DLD1 (cell line): ENCODE results near the gene KDM4B.

Experiments used
- in situ Hi-C: cut with HindIII; loops from 2 replicates; pipeline ENCODE4 v1.10.0; 2017; ENCODE audit warnings: low sequenced_read_pairs

KDM4B gene

DNA sequence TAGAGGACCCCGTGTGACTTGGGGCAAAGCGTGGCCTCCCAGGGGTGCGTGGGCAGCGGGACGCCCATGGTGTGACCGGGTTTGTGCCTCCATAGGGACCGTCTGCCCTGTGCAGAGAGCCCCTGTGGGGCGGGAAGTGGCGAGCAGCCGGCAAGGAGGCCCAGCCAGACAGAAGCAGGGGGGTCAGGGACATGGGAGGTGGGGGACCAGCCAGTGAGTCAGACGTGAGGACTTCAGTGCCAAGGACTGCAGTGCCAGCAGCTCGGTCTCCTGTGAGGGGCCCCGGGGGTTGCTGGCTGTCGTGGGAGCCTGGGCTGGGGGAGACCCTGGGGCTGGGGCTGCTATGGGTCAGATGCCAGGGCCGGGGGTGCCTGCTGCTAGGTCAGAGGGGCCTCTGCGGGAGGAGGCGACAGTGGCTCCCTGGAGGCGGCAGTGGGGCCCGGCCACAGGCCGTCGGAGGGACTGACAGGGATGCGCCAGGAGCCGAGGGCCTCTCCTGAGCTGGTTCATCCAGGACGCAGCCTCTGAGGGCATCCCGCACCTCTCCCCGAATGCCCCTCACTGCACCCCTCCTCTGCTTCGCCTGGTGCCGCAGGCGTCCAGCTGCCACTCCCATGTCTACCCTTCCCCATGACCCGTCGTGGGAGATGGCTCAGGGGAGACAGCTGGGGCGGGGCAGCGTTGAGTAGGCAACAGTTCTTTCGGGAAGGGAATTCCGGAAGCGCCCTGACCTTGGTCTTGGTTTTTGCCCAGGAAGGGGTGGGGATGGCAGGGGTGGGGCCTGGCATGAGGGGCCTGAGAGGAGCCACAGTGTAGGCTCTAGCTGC, 80.0 kb downstream of the KDM4B start:
- in situ Hi-C loops: no loop called here

- in situ Hi-C loops: no loop called here
Observed at GRCh38 chr19:5049561-5049960, 80.6 kb downstream of the KDM4B start.

- in situ Hi-C loops: loop anchor here (10.0 kb wide), 1 partner anchor 65 kb away; no protein-coding TSS in a partner anchor
Observed at GRCh38 chr19:5050067-5050656, 81.2 kb downstream of the KDM4B start.

DNA sequence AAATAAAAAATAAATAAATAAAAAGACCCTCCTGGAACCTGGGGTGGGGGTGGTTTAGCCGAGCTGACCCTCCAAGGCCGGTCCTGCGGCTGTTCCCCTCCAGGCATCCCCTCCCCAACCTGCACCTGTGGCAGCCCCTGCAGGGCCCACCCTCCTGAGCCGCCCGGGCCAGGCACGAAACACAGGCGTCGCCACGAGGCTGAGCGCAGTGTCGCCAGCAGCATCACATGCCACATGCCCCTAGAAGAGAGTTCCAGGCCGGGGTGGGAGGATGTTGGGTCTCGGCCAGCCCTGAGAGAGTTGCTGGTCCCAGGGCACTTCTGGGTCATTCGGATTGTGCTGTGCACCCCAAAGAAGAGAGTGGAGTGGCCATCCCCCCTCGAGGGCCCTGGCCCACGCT, 82.0 kb downstream of the KDM4B start:
- in situ Hi-C loops: loop anchor here (10.0 kb wide), 1 partner anchor 64 kb away; no protein-coding TSS in a partner anchor

- in situ Hi-C loops: loop anchor here (10.0 kb wide), 1 partner anchor 63 kb away; no protein-coding TSS in a partner anchor
Observed at GRCh38 chr19:5051619-5052018, 82.7 kb downstream of the KDM4B start.

DNA sequence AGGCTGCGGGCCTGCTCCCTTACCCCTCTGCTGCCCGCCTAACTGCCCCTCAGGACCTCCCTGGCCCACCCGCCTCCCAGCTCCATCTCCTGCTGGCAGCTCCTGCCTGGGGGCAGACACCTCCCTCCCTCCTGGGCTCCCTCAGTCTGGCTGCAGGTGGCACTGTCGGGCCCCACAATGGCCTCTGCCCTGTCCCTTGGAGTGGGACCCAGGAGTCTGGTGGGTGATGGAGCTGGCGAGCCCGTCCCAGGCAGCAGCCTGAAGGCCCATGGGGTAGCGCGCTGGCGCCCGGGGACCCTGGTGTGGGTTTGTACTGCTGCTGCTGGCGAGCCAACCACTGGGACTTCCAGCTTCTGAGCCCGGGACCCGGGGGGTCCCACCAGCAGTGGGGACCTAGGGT, 83.6 kb downstream of the KDM4B start:
- in situ Hi-C loops: loop anchor here (10.0 kb wide), 1 partner anchor 62 kb away; no protein-coding TSS in a partner anchor

DNA sequence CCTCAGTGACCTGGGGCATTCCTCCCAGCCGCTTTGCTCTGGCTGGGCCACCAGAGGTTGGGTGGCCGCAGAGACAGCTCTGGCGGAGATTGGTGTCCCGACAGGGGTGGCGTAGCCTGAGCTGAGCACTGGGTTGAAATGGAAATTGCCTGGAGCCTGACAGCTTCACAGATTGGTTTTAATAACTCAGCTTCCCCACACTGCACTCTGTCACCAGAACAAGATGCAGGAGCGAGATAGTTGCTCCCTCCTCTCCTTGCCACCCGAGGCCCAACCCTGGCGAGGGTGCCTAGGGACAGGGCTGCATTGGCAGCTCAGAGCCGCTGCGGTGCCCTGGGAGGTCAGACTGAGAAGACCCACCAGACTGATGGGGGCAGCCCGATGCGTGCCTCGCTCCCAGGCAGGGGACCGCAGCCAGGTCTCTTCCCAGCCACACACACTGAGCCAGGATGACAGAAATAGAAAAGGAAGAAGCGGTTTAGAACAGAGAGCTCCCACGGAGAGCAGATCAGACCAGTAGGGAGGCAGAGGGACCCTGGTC, 84.1 kb downstream of the KDM4B start:
- in situ Hi-C loops: loop anchor here (10.0 kb wide), 1 partner anchor 62 kb away; no protein-coding TSS in a partner anchor

GRCh38 chr19:5053661-5054060, 84.7 kb downstream of the KDM4B start:
- in situ Hi-C loops: loop anchor here (10.0 kb wide), 1 partner anchor 61 kb away; no protein-coding TSS in a partner anchor

GRCh38 chr19:5054551-5055456, 85.9 kb downstream of the KDM4B start:
- in situ Hi-C loops: loop anchor here (10.0 kb wide), 1 partner anchor 60 kb away; no protein-coding TSS in a partner anchor

GRCh38 chr19:5055457-5055776, 86.5 kb downstream of the KDM4B start:
- in situ Hi-C loops: loop anchor here (10.0 kb wide), 1 partner anchor 59 kb away; no protein-coding TSS in a partner anchor

GRCh38 chr19:5057860-5058259, 88.9 kb downstream of the KDM4B start:
- in situ Hi-C loops: loop anchor here (10.0 kb wide), 1 partner anchor 57 kb away; no protein-coding TSS in a partner anchor

DNA sequence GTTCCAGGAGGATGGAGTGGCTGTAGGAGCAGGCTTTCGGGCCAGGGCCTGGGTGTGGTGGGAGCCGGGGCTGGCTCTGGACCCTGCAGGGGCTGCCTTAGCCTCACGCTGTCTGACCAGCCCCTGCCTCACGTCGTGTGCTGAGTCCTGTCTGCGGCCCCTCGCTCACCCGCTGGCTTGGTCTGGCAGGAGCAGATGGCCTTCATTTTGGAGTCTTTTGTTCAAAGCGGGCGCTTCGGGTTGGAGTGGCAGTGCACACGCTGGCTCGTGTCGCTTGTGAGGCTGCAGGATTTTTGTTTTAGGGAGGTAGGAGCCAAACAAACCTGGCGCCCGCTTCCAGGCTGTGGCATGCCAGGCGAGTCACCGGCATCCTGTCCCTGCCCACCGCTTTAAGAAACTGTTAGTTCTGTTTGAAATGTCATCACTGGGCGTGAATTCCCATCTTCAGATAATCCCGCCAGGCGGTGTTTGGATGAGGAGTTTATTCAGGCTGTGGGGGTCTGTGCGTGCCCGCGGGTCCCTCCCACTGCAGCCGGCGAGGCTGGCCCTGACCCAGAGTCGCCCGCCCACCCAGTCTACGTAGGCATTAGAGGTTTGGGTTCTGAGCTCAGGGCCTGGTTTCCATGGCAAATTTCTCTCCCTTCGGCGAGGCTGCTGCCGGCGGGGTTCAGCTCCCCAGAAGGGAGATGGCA, 89.8 kb downstream of the KDM4B start:
- in situ Hi-C loops: loop anchor here (10.0 kb wide), 1 partner anchor 56 kb away; no protein-coding TSS in a partner anchor

DNA sequence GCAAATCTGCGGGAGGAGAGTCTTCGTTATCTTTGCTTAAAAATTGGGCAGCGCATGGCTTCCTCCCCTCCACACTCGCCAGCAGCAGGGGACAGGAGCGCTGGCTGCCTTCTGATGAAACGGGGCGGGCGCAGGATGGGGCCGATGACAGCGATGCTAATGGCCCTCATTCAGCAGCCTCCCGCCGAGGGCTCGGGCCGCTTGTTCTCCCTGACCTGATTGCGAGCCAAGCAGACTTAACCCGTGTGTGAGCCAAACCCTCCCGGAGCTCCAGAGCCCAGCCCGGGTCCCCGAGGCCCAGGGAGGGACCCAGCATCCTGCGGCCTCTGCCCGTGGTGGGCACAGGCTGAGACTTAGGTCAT, 90.3 kb downstream of the KDM4B start:
- in situ Hi-C loops: loop anchor here (10.0 kb wide), 1 partner anchor 56 kb away; no protein-coding TSS in a partner anchor

- in situ Hi-C loops: loop anchor here (10.0 kb wide), 1 partner anchor 55 kb away; no protein-coding TSS in a partner anchor
Observed at GRCh38 chr19:5059793-5060192, 90.9 kb downstream of the KDM4B start.

- in situ Hi-C loops: no loop called here
Observed at GRCh38 chr19:5062195-5062594, 93.3 kb downstream of the KDM4B start.

DNA sequence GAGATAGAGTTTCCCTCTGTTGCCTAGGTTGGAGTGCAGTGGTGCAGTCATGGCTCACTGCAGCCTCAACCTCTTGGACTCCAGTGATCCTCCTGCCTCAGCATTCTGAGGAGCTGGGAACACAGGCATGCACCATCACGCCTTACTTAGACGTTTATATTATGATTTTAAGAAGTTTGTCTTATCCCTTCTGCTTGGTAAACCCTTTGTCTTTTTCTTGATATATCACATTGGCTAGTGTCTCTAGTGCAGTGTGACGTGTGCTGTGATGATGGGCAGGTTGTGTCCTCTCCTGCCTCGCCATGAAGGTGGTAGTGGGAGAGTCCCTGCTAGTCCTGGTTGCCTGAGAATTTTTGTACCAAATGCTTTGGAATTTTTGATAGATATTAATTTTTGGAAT, 93.9 kb downstream of the KDM4B start:
- in situ Hi-C loops: no loop called here

- in situ Hi-C loops: no loop called here
Observed at GRCh38 chr19:5063873-5064645, 95.1 kb downstream of the KDM4B start.

- in situ Hi-C loops: no loop called here
Observed at GRCh38 chr19:5064896-5065295, 96.0 kb downstream of the KDM4B start.

DNA sequence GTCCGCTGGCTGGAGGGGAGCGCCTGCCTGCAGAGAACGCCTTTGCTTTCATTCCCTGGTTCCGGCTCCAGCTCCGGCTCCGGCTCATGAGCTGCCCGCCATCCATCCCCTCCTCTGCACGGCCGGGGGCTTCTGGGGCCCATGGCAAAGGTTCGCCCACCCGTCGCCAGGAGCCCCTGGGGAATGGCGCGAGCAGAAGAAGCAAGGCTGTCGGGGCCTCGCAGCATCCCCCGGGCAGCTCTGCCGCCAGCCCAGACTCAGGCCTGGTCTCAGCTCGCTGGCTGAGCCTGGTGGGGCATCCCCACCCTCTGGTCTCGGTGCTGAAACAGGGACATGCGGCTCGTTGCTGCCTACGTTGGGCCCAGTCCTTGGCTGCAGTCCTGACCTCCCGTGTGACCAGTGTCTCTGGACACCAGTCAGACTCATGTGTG, 96.8 kb downstream of the KDM4B start:
- in situ Hi-C loops: no loop called here
